ENCODE results near the gene ZNF283.

ZNF283 gene

DNA sequence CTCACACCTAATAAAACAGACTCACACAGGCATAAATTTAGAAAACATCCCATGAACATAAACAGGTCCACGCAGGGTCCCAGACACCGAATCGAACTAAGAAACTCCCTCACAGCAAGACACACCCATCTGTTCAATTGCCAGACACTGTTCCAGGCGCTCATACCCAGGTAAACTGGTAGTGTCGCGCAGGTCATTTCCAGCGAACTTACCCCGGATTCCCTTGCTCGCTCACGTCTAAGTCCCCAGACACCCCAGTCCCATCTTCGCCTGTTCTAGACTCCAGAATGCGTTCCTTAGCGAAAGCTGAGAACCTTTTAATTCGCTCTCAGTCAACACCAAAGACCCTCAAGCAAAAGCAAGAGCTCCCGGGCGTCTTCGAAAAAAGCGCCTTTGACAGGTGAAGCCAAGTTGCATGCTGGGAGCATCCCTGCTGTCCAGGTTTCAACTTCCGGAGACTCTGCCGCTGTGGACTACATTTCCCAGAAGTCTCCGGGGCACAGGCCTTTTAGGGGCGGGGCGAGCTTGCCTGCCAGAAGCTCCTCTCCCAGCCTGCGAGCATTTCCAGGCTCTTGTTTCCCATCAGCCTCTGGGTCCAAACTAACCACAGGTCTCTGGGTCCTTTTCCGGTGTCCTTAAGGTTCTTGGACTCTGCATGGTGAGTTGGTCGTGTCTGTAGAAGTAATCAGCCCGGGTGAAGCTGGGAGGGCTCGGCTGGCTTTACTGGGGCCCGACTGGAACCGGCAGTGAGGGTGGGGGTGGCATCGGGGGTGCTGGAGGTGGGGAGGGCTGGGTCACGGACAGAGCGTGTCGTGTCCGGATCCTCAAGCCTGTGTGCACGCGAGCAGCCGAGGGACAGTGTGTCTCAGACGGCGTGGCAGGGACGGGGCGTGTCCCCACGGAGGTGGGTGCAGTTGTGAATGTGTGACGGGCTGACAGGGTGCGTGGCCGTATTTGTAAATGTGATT lies at the start of gene ZNF283:
ZNF283 (plus strand) TSS at position 535 of the 968 bp plus-strand sequence. CDS start 6,184 bp downstream, outside the sequence.
- intact Hi-C loops (cut with DNase I), result no loop called here
- peak; percentile 89 to 98 (median 94) for DNase-seq

DNA sequence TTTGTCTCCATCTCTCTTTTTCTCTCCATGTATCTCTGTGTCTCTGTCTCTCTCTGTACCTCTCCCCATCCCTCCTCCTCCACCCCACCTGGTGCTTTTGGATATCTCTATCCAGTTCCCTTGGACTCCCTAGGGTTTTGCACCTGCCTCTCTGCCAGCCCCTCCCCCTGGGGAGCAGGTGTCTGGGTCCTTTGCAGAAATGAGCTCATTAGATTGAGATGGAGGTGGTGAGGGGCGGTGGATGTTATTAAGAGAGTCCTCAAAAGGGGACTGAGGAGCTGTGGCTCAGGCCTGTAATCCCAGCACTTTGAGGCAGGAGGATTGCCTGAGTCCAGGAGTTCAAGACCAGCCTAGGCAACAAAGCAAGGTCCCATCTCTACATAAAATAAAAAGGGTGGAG lies 48.5 kb upstream of the ZNF283 start:
- no peak for DNase-seq
- intact Hi-C loops (cut with DNase I), result no loop called here

- intact Hi-C loops (cut with DNase I), result no loop called here
- peak in 3 of 42 donors; percentile 27 to 46 (median 31) for DNase-seq
These were observed 47.8 kb upstream of the ZNF283 start for GRCh38 chr19:43779147-43779819.

GRCh38 chr19:43779820-43780219 lies 47.3 kb upstream of the ZNF283 start:
- no peak for DNase-seq
- intact Hi-C loops (cut with DNase I), result no loop called here

GRCh38 chr19:43780706-43781525 lies 46.2 kb upstream of the ZNF283 start, which contains the start of gene KCNN4:
TSS of gene KCNN4 (minus strand) at chr19:43780973. CDS start at chr19:43780861, 112 bp downstream.
- peak in 3 of 42 donors; percentile 25 to 32 (median 26) for DNase-seq
- intact Hi-C loops (cut with DNase I), result no loop called here

- DNase-seq, result no peak
- intact Hi-C loops (cut with DNase I), result no loop called here
These were observed 45.4 kb upstream of the ZNF283 start for GRCh38 chr19:43781630-43782310.

DNA sequence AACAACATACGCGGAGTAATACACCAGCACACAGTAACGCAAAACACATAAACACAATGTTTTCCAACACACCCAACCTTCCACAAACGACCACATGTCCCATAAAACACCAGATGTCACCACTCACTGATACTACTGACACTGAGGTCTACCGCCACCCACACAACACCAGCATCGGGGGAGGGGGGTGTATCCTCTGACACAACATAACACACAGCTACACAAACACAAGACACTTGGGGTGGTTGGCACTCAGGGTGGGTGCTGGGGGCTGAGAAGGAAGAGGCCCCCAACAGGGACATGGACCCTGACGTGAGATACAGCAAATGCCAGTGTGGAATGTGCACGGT lies 44.8 kb upstream of the ZNF283 start:
- no peak for DNase-seq
- intact Hi-C loops (cut with DNase I), result no loop called here

DNA sequence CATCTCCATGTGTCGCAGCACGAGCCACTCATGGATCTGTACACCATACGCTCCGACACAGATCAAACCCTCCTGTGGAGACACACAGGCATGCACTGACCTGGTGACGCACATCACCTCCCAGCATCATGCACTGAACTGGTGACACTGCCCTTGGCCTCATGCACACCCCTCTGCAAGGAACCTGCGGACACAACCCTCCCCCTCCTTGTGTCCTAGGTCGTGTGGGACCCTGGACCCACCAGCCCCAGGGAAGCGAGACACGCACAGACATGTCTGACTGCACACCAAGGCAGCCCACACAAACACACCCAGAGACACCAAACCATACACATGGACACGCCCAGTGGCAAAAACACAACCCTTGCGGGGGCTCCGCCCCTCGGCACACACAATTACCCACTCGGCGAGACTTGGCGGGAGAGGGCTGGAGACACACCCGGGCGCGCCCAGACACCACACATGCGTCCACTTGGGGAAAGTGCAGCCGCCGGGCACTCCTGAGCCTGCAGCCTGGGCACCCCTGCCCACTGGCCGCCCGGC lies 44.4 kb upstream of the ZNF283 start:
- DNase-seq, result no peak
- intact Hi-C loops (cut with DNase I), result no loop called here

GRCh38 chr19:43783636-43784035 lies 43.5 kb upstream of the ZNF283 start:
- DNase-seq, result no peak
- intact Hi-C loops (cut with DNase I), result no loop called here

GRCh38 chr19:43784241-43784980 lies 42.7 kb upstream of the ZNF283 start:
- DNase-seq, result no peak
- intact Hi-C loops (cut with DNase I), result no loop called here

DNA sequence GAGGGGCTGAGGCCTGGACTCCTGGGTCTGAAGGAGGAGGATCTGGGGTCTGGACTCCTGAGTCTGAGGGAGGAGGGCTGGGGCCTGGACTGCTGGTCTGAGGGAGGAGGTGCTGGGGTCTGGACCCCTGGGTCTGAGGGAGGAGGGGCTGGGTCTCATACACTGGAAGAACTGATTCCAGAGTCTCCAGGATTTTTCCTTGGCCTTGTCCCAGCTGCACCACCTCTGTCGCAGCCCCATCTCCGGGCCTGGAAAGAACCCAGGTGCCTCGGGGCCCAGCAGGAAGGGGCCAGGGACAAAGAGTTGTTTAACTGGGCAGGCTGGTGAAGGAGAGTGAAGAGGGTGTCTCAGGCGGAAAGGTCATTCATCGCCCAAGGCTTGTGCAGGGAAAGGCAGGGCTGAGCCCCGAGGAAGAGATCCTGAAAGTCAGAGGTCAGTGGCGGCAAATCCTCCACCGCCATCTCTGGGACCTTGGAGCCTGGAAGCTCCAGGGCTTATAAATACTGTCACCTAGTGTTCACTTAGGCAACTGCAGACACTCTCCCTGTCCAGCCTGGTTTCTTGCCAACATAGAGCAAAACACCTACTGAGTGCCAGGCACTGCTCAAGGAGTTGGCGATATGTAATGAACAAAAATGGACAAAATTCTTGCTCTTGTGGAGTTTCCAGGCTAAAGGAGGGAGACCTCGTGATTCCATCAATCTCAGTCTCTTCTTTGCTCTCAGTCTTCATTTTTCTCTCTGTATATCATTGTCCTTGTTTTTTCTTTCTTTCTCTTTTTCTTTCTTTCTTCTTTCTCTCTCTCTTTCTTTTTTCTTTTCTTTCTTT lies 41.9 kb upstream of the ZNF283 start:
- peak in 36 of 42 donors; percentile 20 to 76 (median 52) for DNase-seq
- intact Hi-C loops (cut with DNase I), result loop anchor here (5.0 kb wide), 1 partner anchor 38 kb away; no protein-coding TSS in a partner anchor

- DNase-seq, result no peak
- intact Hi-C loops (cut with DNase I), result loop anchor here (5.0 kb wide), 1 partner anchor 39 kb away; no protein-coding TSS in a partner anchor
These were observed 40.5 kb upstream of the ZNF283 start for GRCh38 chr19:43786665-43787064.

DNA sequence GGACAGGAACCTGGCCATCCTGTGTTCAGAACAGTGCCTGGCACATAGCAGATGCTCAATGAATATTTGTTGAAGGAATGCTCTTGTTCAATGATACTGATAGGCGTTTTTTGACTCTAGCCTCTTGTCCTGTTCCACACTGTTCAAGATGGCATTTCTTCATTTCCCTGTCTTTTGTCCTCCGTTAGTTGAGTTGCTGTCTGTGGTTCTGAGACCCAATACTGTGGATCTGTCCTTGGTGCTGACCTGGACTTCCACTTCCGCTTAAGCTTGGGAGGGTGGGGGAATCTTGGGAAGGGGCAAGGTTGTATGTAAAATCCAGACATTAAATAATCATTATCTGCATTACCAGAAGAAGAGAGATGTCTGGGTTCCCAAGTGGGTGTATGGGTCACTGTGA lies 38.1 kb upstream of the ZNF283 start:
- DNase-seq, result no peak
- intact Hi-C loops (cut with DNase I), result loop anchor here (5.0 kb wide), 1 partner anchor 42 kb away; no protein-coding TSS in a partner anchor

DNA sequence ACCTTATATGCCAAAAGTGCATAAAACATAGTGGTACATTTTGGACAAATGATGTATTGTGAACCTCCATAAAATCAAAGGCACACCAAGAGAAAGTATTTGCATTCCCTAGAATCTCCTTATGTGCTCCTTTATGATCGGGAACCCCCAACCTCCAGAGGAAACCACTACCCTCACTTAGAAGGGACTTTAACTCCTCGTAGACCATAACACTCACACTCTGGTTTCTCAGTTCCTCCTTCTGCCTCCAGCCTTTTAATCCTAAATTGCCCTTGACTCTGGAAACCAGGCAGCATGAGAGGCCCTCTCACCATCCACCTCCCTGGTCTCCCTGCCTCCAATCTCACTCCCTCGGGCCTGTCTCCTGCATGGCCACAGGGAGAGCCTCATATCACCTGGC lies 36.5 kb upstream of the ZNF283 start:
- no peak for DNase-seq
- intact Hi-C loops (cut with DNase I), result no loop called here

- peak in 4 of 42 donors; percentile 19 to 70 (median 39) for DNase-seq
- intact Hi-C loops (cut with DNase I), result no loop called here
These were observed 30.0 kb upstream of the ZNF283 start for GRCh38 chr19:43797118-43797517.

GRCh38 chr19:43797556-43797955 lies 29.6 kb upstream of the ZNF283 start:
- DNase-seq, result no peak
- intact Hi-C loops (cut with DNase I), result no loop called here

Measured in head of caudate nucleus (tissue), 42 donors.